H9 (cell line): ENCODE results near the gene RAB31. TPM values are rescaled to one million over a fixed set of nuclear protein-coding genes. Genes with fewer than 3 reads are reported as not detected.

ENCODE experiments used
- DNase-seq: peaks from one replicate; pipeline ENCODE4 v3.0.0-alpha.2; 2017
- H2AFZ ChIP-seq: one replicate; pipeline ENCODE4 v1.6.1; 2013; ENCODE audit warnings: mild to moderate bottlenecking, low read length, control low read depth, moderate library complexity
- H2AK5ac ChIP-seq: 2 replicates; pipeline ENCODE4 v1.6.1; 2013; ENCODE audit warnings: low read length, control low read depth, mixed read lengths; ENCODE audit not compliant: insufficient read length
- H2BK120ac ChIP-seq: one replicate; pipeline ENCODE4 v1.6.1; 2013; ENCODE audit warnings: low read depth, mild to moderate bottlenecking, low read length, control low read depth, inconsistent platforms; ENCODE audit not compliant: poor library complexity, severe bottlenecking
- H2BK12ac ChIP-seq: 2 replicates; pipeline ENCODE4 v1.6.1; 2013; ENCODE audit warnings: low read length, control low read depth, mixed read lengths, low read depth; ENCODE audit not compliant: insufficient read length
- H2BK15ac ChIP-seq: 2 replicates; pipeline ENCODE4 v1.6.1; 2013; ENCODE audit warnings: low read depth, low read length, control low read depth
- H2BK20ac ChIP-seq: one replicate; pipeline ENCODE4 v1.6.1; 2013; ENCODE audit warnings: low read depth, mild to moderate bottlenecking, low read length, control low read depth, inconsistent platforms; ENCODE audit not compliant: poor library complexity, severe bottlenecking
- H2BK5ac ChIP-seq: 2 replicates; pipeline ENCODE4 v1.6.1; 2013; ENCODE audit warnings: low read length, control low read depth, mixed read lengths; ENCODE audit not compliant: insufficient read length
- H3K14ac ChIP-seq: 2 replicates; pipeline ENCODE4 v1.6.1; 2013; ENCODE audit warnings: low read length, control low read depth; ENCODE audit not compliant: insufficient read depth
- H3K18ac ChIP-seq: 2 replicates; pipeline ENCODE4 v1.6.1; 2013; ENCODE audit warnings: low read depth, mild to moderate bottlenecking, mixed read lengths, low read length, control low read depth; ENCODE audit not compliant: insufficient read length
- H3K23ac ChIP-seq: 2 replicates; pipeline ENCODE4 v1.6.1; 2013; ENCODE audit warnings: low read length, control low read depth, mixed read lengths, low read depth; ENCODE audit not compliant: insufficient read length
- H3K23me2 ChIP-seq: 2 replicates; pipeline ENCODE4 v1.6.1; 2013; ENCODE audit warnings: low read depth, mild to moderate bottlenecking, mixed read lengths, low read length, control low read depth; ENCODE audit not compliant: insufficient read length, poor library complexity, severe bottlenecking
- H3K27ac ChIP-seq: 2 replicates; pipeline ENCODE4 v1.5.1; 2013; ENCODE audit warnings: low read length, control low read depth, mixed read lengths, low read depth; ENCODE audit not compliant: insufficient read length
- H3K27me3 ChIP-seq: 2 replicates; pipeline ENCODE4 v1.6.1; 2013; ENCODE audit warnings: low read length, control low read depth, inconsistent platforms; ENCODE audit not compliant: insufficient read depth
- H3K4ac ChIP-seq: 2 replicates; pipeline ENCODE4 v1.6.1; 2013; ENCODE audit warnings: low read depth, mild to moderate bottlenecking, control low read depth, inconsistent platforms, low read length, moderate library complexity
- H3K4me1 ChIP-seq: 2 replicates; pipeline ENCODE4 v1.6.1; 2013; ENCODE audit warnings: low read length, control low read depth, inconsistent platforms; ENCODE audit not compliant: insufficient read depth
- H3K4me2 ChIP-seq: 2 replicates; pipeline ENCODE4 v1.6.1; 2013; ENCODE audit warnings: low read length, control low read depth, mixed read lengths; ENCODE audit not compliant: insufficient read length, insufficient read depth
- H3K56ac ChIP-seq: 2 replicates; pipeline ENCODE4 v1.6.1; 2013; ENCODE audit warnings: low read depth, mild to moderate bottlenecking, mixed read lengths, low read length, control low read depth; ENCODE audit not compliant: insufficient read length
- H3K79me1 ChIP-seq: 2 replicates; pipeline ENCODE4 v1.6.1; 2013; ENCODE audit warnings: low read depth, mild to moderate bottlenecking, moderate library complexity, low read length, control low read depth, inconsistent platforms; ENCODE audit not compliant: insufficient read depth, poor library complexity, severe bottlenecking
- H3K79me2 ChIP-seq: 2 replicates; pipeline ENCODE4 v1.6.1; 2013; ENCODE audit warnings: low read length, control low read depth, inconsistent platforms; ENCODE audit not compliant: insufficient read depth
- H3K9ac ChIP-seq: 2 replicates; pipeline ENCODE4 v1.6.1; 2013; ENCODE audit warnings: low read length, control low read depth, mixed read lengths; ENCODE audit not compliant: insufficient read length; ENCODE audit errors: extremely low read depth
- H3K9me3 ChIP-seq: one replicate; pipeline ENCODE4 v1.6.1; 2013; ENCODE audit warnings: low read depth, low read length, inconsistent platforms; ENCODE audit not compliant: control insufficient read depth
- H3T11ph ChIP-seq: one replicate; pipeline ENCODE4 v1.6.1; 2013; ENCODE audit warnings: mild to moderate bottlenecking, low read length, control low read depth, inconsistent platforms
- H4K20me1 ChIP-seq: one replicate; pipeline ENCODE4 v1.6.1; 2013; ENCODE audit not compliant: control insufficient read depth, insufficient read length, insufficient read depth
- H4K5ac ChIP-seq: 2 replicates; pipeline ENCODE4 v1.6.1; 2013; ENCODE audit warnings: low read depth, mild to moderate bottlenecking, mixed read lengths, low read length, control low read depth; ENCODE audit not compliant: insufficient read length
- H4K8ac ChIP-seq: replicated peaks from 2 replicates; pipeline ENCODE4 v1.6.1; 2013; ENCODE audit warnings: low read length, control low read depth, mixed read lengths, low read depth; ENCODE audit not compliant: insufficient read length
- H4K91ac ChIP-seq: 2 replicates; pipeline ENCODE4 v1.6.1; 2013; ENCODE audit warnings: low read depth, mild to moderate bottlenecking, moderate library complexity, mixed read lengths, low read length, control low read depth; ENCODE audit not compliant: insufficient read length
- H3K27ac Mint-ChIP-seq, 3 experiments: 2 replicates in 2 of 3; 3 replicates in 1 of 3; pipeline ENCODE4 v1.8.0; 2020 to 2021; ENCODE audit warnings: mixed read lengths in 3 of 3, mild to moderate bottlenecking in 1 of 3, moderate library complexity in 1 of 3
- H3K27me3 Mint-ChIP-seq: 2 replicates; pipeline ENCODE4 v1.8.0; 2021; ENCODE audit warnings: low read depth, mild to moderate bottlenecking, moderate library complexity, mixed read lengths
- H3K36me3 Mint-ChIP-seq, 3 experiments: 2 replicates in 2 of 3; 3 replicates in 1 of 3; pipeline ENCODE4 v1.8.0; 2020 to 2021; ENCODE audit warnings: low read depth in 3 of 3, mixed read lengths in 3 of 3; ENCODE audit not compliant: insufficient read depth in 1 of 3
- H3K4me1 Mint-ChIP-seq, 2 experiments: 2 replicates each; pipeline ENCODE4 v1.8.0; 2020; ENCODE audit warnings: mixed read lengths in 2 of 2
- H3K4me3 Mint-ChIP-seq, 2 experiments: 2 replicates in 1 of 2; 3 replicates in 1 of 2; pipeline ENCODE4 v1.8.0; 2020 to 2021; ENCODE audit warnings: mild to moderate bottlenecking in 2 of 2, mixed read lengths in 2 of 2, moderate library complexity in 1 of 2
- H3K9me3 Mint-ChIP-seq, 2 experiments: 2 replicates in 1 of 2; 3 replicates in 1 of 2; pipeline ENCODE4 v1.8.0; 2020; ENCODE audit warnings: mild to moderate bottlenecking in 2 of 2, mixed read lengths in 2 of 2, moderate library complexity in 1 of 2
- WGBS: extraction: QIAGEN DNeasy Blood & Tissue Kit; methylation state at CpG from one replicate; pipeline ENCODE4 v1.1.7; 2013; ENCODE audit warnings: missing lambda C conversion rate, low lambda C conversion rate, mixed read lengths; ENCODE audit not compliant: insufficient read length; ENCODE audit errors: extremely low coverage; 5-methylcytosine and 5-hydroxymethylcytosine counted together
- total RNA-seq: library from RNA; stranded (reverse); gene quantifications from 2 replicates; pipeline ENCODE4 v1.2.1, GENCODE V29; 2021
- TF ChIP-seq, protein P1 (sequence below): fragments of 200-600 bp; sonication (generic); conservative IDR thresholded peaks from 3 replicates; pipeline ENCODE4 v1.8.0; 2021; ENCODE audit warnings: antibody characterized with exemption, mild to moderate bottlenecking

Gene RAB31
- total RNA-seq, 1 experiment from 2014 or later = 22.4 TPM

DNA sequence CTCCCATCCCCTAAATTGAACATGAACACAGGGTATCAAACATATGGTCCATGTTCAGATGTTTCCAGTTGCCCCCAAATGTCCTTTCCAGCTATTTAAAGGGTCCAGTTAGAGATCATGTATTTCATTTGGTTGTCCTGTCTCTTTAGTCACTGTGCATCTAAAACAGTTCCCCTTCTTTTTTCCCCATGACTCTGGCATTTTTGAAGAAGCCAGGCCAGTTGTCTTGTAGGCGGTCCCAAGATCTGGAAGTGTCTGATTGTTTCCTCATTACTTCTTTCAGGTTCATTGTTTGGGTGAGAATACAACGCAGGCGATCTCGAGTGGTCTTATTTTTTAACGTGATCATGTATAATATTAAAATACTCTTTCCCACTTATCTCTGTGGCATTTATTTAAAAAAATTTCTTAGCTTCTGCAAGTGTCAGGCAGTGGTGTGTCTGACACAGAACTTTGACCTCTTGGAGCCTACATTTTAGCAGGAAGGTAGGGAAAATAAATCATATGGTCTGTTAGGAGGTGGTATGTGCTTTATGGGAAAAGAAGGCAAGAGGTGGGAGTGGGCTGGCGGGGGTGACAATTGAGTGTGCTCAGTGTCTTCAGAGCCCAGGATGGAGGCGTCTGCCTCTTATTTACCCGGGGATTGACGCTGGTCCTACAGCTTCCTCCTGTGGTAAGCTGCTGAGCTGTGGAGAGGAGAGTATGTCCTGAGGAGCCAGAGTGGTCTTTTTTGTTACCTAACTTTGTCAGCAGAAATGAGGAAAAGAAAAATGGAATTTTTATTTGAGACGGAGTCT, 8.1 kb downstream of the RAB31 start:
- Mint-ChIP-seq H3K27me3 (peaks cover 5% of the 10 kb centered on the region), H3K4me1 (peaks cover 18 to 24% of the 10 kb centered on the region in 2 experiments), H3K36me3 (peaks cover 0 to 3% (median 0%) of the 10 kb centered on the region in 3 experiments; a peak in 1 of 7 replicates), H3K4me3 (no peak overlapping the region), H3K27ac (no peak overlapping the region), H3K9me3 (no peaks in the 10 kb centered on the region)
- Histone ChIP-seq H2BK120ac (no peak overlapping the region), H2AK5ac (no peak overlapping the region), H2BK15ac (no peak overlapping the region), H3K4me2 (no peak overlapping the region), H4K5ac (no peak overlapping the region), H2BK5ac (no peak overlapping the region), H3K79me2 (no peaks in the 10 kb centered on the region), H4K91ac (no peak overlapping the region), H2BK20ac (no peak overlapping the region), H3K4me1 (peaks cover 5% of the 10 kb centered on the region; the same call in 1 of the 2 replicates), H2BK12ac (no peak overlapping the region), H3K9ac (no peak overlapping the region), H3K27ac (no peak overlapping the region), H3K79me1 (peaks cover 5% of the 10 kb centered on the region), H3K18ac (no peak overlapping the region), H3K56ac (no peak overlapping the region), H4K8ac (no peak overlapping the region), H2AFZ (no peak overlapping the region), H3K4ac (no peak overlapping the region), H3K23me2 (no peaks in the 10 kb centered on the region), H3K9me3 (no peaks in the 10 kb centered on the region), H3K27me3 (no peaks in the 10 kb centered on the region), H3T11ph (no peak overlapping the region), H4K20me1 (no peaks in the 10 kb centered on the region), H3K14ac (no peak overlapping the region), H3K23ac (no peak overlapping the region)
- DNase-seq = no peak
- no CpG with 5 or more reads among the region's 10 CpGs for WGBS
- TF ChIP-seq, protein P1, sequence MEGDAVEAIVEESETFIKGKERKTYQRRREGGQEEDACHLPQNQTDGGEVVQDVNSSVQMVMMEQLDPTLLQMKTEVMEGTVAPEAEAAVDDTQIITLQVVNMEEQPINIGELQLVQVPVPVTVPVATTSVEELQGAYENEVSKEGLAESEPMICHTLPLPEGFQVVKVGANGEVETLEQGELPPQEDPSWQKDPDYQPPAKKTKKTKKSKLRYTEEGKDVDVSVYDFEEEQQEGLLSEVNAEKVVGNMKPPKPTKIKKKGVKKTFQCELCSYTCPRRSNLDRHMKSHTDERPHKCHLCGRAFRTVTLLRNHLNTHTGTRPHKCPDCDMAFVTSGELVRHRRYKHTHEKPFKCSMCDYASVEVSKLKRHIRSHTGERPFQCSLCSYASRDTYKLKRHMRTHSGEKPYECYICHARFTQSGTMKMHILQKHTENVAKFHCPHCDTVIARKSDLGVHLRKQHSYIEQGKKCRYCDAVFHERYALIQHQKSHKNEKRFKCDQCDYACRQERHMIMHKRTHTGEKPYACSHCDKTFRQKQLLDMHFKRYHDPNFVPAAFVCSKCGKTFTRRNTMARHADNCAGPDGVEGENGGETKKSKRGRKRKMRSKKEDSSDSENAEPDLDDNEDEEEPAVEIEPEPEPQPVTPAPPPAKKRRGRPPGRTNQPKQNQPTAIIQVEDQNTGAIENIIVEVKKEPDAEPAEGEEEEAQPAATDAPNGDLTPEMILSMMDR = no peak
